Sigmoid colon (tissue), 7 donors: ENCODE results near the gene NKAIN4. TPM values are rescaled to one million over a fixed set of nuclear protein-coding genes. Genes with fewer than 3 reads are reported as not detected.

Source experiments
- DNase-seq: peaks from one replicate; pipeline ENCODE4 v3.0.0-alpha.2; 2019
- H3K27ac ChIP-seq, 4 donors: fragments of 200-600 bp; sonication (generic); one replicate each; pipeline ENCODE4 v1.5.1; 2016 to 2019; ENCODE audit warnings: mild to moderate bottlenecking in 1 of 4
- H3K27me3 ChIP-seq, 3 donors: fragments of 200-600 bp; sonication (generic); one replicate each; pipeline ENCODE4 v1.5.1; 2019; ENCODE audit warnings: mild to moderate bottlenecking in 1 of 3
- H3K36me3 ChIP-seq, 4 donors: fragments of 200-600 bp; sonication (generic); one replicate each; pipeline ENCODE4 v1.5.1; 2016 to 2019
- H3K4me1 ChIP-seq, 4 donors: fragments of 200-600 bp; sonication (generic); one replicate each; pipeline ENCODE4 v1.5.1; 2017 to 2019
- H3K4me3 ChIP-seq, 4 donors: fragments of 200-600 bp; sonication (generic); one replicate each; pipeline ENCODE4 v1.5.1; 2017 to 2019; ENCODE audit warnings: mild to moderate bottlenecking in 2 of 4, moderate library complexity in 1 of 4
- H3K9me3 ChIP-seq, 4 donors: fragments of 200-600 bp in 3 of 4; sonication (generic) in 3 of 4; one replicate each; pipeline versions ENCODE4 v1.5.1 to v1.6.1; 2013 to 2019
- CTCF ChIP-seq, 4 experiments: fragments of 450-650 bp in 3 of 4; fragments of 200-600 bp in 1 of 4; IDR thresholded peaks; one replicate each; pipeline ENCODE4 v1.5.1; 2016 to 2019; ENCODE audit warnings: antibody characterized with exemption in 4 of 4, mild to moderate bottlenecking in 3 of 4, moderate library complexity in 2 of 4
- EP300 ChIP-seq, 4 donors: sonication (generic); formaldehyde crosslinking; IDR thresholded peaks; one replicate each; pipeline ENCODE4 v1.6.1; 2017; ENCODE audit warnings: antibody characterized with exemption in 4 of 4
- POLR2A ChIP-seq, 2 donors: fragments of 450-650 bp; IDR thresholded peaks; one replicate each; pipeline ENCODE4 v1.6.1; 2016; ENCODE audit warnings: antibody characterized with exemption in 2 of 2, mild to moderate bottlenecking in 2 of 2, moderate library complexity in 2 of 2
- POLR2AphosphoS5 ChIP-seq, 4 donors: sonication (generic); formaldehyde crosslinking; IDR thresholded peaks; one replicate each; pipeline ENCODE4 v1.6.1; 2017; ENCODE audit warnings: antibody characterized with exemption in 4 of 4
- WGBS, 2 donors: extraction: QIAGEN DNeasy Blood & Tissue Kit; methylation state at CpG; one replicate each; pipeline ENCODE4 v1.1.7; 2013; 5-methylcytosine and 5-hydroxymethylcytosine counted together
- intact Hi-C: fragments of 100-400 bp; cut with DNase I; formaldehyde crosslinking; loops from one replicate; pipeline ENCODE4 v1.15.1; 2023
- polyA plus RNA-seq, 3 donors: library from polyadenylated mRNA; stranded (reverse); fragments of 200-250 nt; gene quantifications; one replicate each; pipeline ENCODE4 v1.2.3, GENCODE V29; 2013
- total RNA-seq, 4 donors: library from RNA; depleted of rRNA; stranded (reverse); fragments of >200 nt; gene quantifications; one replicate each; pipeline ENCODE4 v1.1.0, GENCODE V29; 2016
- donor health status: healthy with polysubstance abuse.
- donor health status: Bipolar disorder and iron deficiency.
- donor health status: healthy.

NKAIN4 gene
- total and polyA plus RNA-seq, 7 donors, result 0.33 to 4.4 (median 0.95) TPM; not detected in 2

- no peaks in the 10 kb centered on the region for H3K9me3 ChIP-seq
- peaks cover 0 to 10% (median 9%) of the 10 kb centered on the region in 4 donors for H3K4me1 ChIP-seq
- no peak for DNase-seq
- TF ChIP-seq POLR2A (IDR thresholded peaks at IDR 0.05), result no peak
- no peak for TF ChIP-seq EP300 (IDR thresholded peaks at IDR 0.05)
- TF ChIP-seq CTCF (IDR thresholded peaks at IDR 0.05), result no peak
- no peak for TF ChIP-seq POLR2AphosphoS5 (IDR thresholded peaks at IDR 0.05)
- peaks cover 18 to 79% (median 49%) of the 10 kb centered on the region in 3 donors for H3K27me3 ChIP-seq
- intact Hi-C loops, result no loop called here
- no peak overlapping the region for H3K4me3 ChIP-seq
- 30 to 51% methylated on average over 8 of the region's 8 CpGs for whole genome bisulfite sequencing, 2 donors
- no peaks in the 10 kb centered on the region for H3K36me3 ChIP-seq
- no peak overlapping the region for H3K27ac ChIP-seq
Observed at GRCh38 chr20:63258781-63259180, 4.5 kb upstream of the NKAIN4 start.

GRCh38 chr20:63257629-63258028, 3.4 kb upstream of the NKAIN4 start:
- peaks cover 22 to 79% (median 56%) of the 10 kb centered on the region in 3 donors for H3K27me3 ChIP-seq
- intact Hi-C loops, result no loop called here
- H3K36me3 ChIP-seq, result no peaks in the 10 kb centered on the region
- H3K4me1 ChIP-seq, result peaks cover 0 to 17% (median 15%) of the 10 kb centered on the region in 4 donors
- DNase-seq, result no peak
- no peak for TF ChIP-seq POLR2A (IDR thresholded peaks at IDR 0.05)
- TF ChIP-seq EP300 (IDR thresholded peaks at IDR 0.05), result no peak
- no peak for TF ChIP-seq POLR2AphosphoS5 (IDR thresholded peaks at IDR 0.05)
- no peak for TF ChIP-seq CTCF (IDR thresholded peaks at IDR 0.05)
- WGBS, 2 donors, result 91 to 95% methylated on average over 12 to 13 of the region's 13 CpGs
- no peak overlapping the region for H3K4me3 ChIP-seq
- H3K9me3 ChIP-seq, result no peaks in the 10 kb centered on the region
- H3K27ac ChIP-seq, result no peak overlapping the region

DNA sequence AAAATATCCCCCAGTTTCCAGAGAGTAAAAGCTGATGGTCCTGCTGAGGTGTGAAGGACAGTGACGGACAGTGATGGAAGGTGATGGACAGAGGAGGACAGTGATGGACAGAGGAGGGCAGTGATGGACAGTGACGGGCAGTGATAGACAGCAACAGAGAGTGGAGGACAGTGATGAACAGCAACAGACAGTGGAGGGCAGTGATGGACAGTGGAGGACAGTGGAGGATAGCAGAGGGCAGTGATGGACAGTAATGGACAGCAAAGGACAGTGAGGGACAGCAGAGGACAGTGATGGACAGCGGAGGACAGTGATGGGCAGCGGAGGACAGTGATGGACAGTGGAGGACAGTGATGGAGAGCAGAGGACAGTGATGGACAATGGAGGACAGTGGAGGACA, 2.7 kb upstream of the NKAIN4 start:
- TF ChIP-seq CTCF (IDR thresholded peaks at IDR 0.05) (no peak), POLR2AphosphoS5 (IDR thresholded peaks at IDR 0.05) (no peak), EP300 (IDR thresholded peaks at IDR 0.05) (no peak), POLR2A (IDR thresholded peaks at IDR 0.05) (no peak)
- intact Hi-C loops, result no loop called here
- Histone ChIP-seq H3K4me1 (peaks cover 0 to 17% (median 15%) of the 10 kb centered on the region in 4 donors), H3K27me3 (peaks cover 23 to 81% (median 60%) of the 10 kb centered on the region in 3 donors), H3K4me3 (no peak overlapping the region), H3K36me3 (no peaks in the 10 kb centered on the region), H3K27ac (no peak overlapping the region), H3K9me3 (no peaks in the 10 kb centered on the region)
- WGBS, 2 donors, result 90 to 95% methylated on average over 4 of the region's 4 CpGs
- DNase-seq, result no peak

DNA sequence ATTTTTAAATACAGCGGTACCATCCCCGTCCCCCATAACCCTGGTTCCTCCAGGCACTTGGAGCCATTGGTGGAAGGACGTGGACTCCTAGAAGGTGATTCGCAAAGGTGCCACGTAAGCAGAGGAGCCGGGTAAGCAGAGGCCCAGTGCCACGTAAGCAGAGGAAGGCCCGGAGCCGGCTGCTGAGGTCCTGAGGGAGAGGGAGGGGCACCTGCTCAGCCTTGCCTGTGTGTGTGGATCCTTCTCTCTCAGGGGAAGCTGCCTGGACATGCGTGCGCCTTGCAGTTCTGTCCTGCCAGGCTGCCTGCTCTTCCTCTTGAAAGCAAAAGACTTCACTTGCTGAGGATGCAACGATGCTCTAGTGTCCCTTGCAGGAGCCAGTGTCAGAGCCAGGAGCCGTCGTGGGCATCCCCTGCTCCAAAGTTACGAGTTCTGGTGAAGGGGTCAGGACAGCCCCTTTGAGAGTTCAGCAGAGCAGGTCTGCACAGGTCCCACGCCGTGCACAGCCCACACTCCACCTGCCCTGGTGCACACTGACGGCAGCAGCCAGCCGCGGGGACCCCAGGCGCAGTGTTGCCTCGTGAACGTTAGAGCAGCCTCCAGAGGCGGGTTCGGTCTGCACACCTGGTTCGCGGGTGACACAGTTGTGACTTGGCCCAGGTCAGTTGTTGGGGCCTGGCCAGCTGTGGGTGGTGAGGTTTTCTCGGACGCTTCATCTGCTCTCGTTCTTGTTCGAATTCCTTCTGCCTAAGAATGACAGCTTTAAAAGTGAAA, 1.9 kb upstream of the NKAIN4 start:
- TF ChIP-seq POLR2AphosphoS5 (IDR thresholded peaks at IDR 0.05) (no peak), POLR2A (IDR thresholded peaks at IDR 0.05) (no peak), EP300 (IDR thresholded peaks at IDR 0.05) (no peak), CTCF (IDR thresholded peaks at IDR 0.05) (no peak)
- Histone ChIP-seq H3K36me3 (no peaks in the 10 kb centered on the region), H3K9me3 (no peaks in the 10 kb centered on the region), H3K4me3 (no peak overlapping the region), H3K27me3 (peaks cover 23 to 75% (median 56%) of the 10 kb centered on the region in 3 donors), H3K4me1 (peaks cover 0 to 17% (median 15%) of the 10 kb centered on the region in 4 donors), H3K27ac (no peak overlapping the region)
- 45 to 57% methylated on average over 31 of the region's 31 CpGs for WGBS, 2 donors
- DNase-seq, result no peak
- intact Hi-C loops, result no loop called here
